Stimulated activated effector memory CD8-positive, alpha-beta T cell treated with anti-CD3 and anti-CD28 coated beads, Interleukin-12 subunit alpha, Interleukin-12 subunit beta, amount 100 ng/mL, for 72 hours (primary cell): ENCODE data around the gene MAD1L1.

ENCODE experiments used
- ATAC-seq: fragments of 150-1000 bp; cut with Tn5 transposase; 2 replicates; pipeline ENCODE4 v1.10.0; 2021
- DNase-seq, 2 donors: peaks; one replicate each; pipeline ENCODE4 v3.0.0; 2021 to 2022; ENCODE audit warnings: low spot score in 2 of 2
- H3K27ac Mint-ChIP-seq: one replicate; pipeline ENCODE4 v1.8.0; 2022; ENCODE audit warnings: mild to moderate bottlenecking, mixed read lengths
- H3K36me3 Mint-ChIP-seq: one replicate; pipeline ENCODE4 v1.8.0; 2022; ENCODE audit warnings: mild to moderate bottlenecking, mixed read lengths
- H3K4me1 Mint-ChIP-seq: one replicate; pipeline ENCODE4 v1.8.0; 2022; ENCODE audit warnings: mixed read lengths
- H3K4me3 Mint-ChIP-seq: one replicate; pipeline ENCODE4 v1.8.0; 2022; ENCODE audit warnings: mild to moderate bottlenecking, mixed read lengths
- H3K9me3 Mint-ChIP-seq: one replicate; pipeline ENCODE4 v1.8.0; 2022; ENCODE audit warnings: mixed read lengths

MAD1L1 gene

GRCh38 chr7:1850976-1851571 is 381.7 kb downstream of the MAD1L1 start:
- no peak for DNase-seq
- no peaks in the 10 kb centered on the region for H3K9me3 Mint-ChIP-seq
- H3K27ac Mint-ChIP-seq, result no peak overlapping the region
- no peak overlapping the region for H3K4me3 Mint-ChIP-seq
- H3K4me1 Mint-ChIP-seq, result peaks cover 29% of the 10 kb centered on the region
- ATAC-seq, result no peak
- H3K36me3 Mint-ChIP-seq, result peaks cover 6% of the 10 kb centered on the region

DNA sequence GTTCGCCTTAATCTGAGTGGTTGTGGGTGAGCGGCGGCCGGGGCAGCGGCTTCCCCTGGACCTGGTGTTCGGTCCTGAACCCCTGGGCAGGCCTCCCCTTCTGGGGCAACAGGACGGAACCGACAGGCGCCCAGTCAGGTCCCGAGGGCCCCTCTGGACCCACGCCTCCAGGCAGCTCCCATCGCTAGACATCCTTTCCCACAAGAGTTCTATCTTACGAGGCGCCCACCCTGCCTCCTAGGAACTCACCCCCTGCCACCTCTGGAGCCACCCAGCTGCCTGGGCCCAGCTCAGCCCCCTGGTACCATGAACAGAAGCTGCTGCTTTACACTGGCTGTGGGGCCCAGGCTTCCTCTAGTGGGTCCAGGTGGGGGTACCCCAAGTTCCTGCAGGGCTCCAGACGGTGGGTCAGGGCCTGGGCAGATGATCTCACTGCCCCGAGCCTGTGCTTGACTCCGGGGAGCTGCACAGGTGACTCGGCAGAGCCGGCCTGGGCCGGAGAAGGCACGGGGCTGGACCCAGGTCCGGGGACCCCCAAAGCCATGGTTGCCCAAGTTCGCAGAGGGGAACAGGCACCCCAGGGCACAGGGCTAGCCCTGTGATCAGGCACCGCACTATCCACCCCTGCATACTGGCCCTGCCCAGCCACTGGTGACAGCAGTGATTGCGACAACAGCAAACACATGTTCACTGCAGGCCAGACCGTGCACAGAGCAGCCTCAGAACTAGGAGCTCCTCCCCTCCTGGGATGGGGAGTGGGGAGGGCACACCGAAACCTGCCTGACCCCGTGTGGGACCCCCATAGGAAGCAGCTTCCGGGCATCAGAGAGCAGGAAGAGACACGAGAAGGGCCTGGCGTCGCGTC is 382.4 kb downstream of the MAD1L1 start:
- peaks cover 25% of the 10 kb centered on the region for H3K4me1 Mint-ChIP-seq
- DNase-seq (no peak), ATAC-seq (no peak)
- no peaks in the 10 kb centered on the region for H3K9me3 Mint-ChIP-seq
- no peak overlapping the region for H3K4me3 Mint-ChIP-seq
- no peak overlapping the region for H3K27ac Mint-ChIP-seq
- H3K36me3 Mint-ChIP-seq, result peaks cover 6% of the 10 kb centered on the region

GRCh38 chr7:1849351-1850041 is 383.2 kb downstream of the MAD1L1 start:
- ATAC-seq (no peak), DNase-seq (no peak)
- H3K4me1 Mint-ChIP-seq, result peaks cover 21% of the 10 kb centered on the region
- H3K36me3 Mint-ChIP-seq, result peaks cover 6% of the 10 kb centered on the region
- H3K4me3 Mint-ChIP-seq, result no peak overlapping the region
- no peak overlapping the region for H3K27ac Mint-ChIP-seq
- no peaks in the 10 kb centered on the region for H3K9me3 Mint-ChIP-seq

- peaks cover 6% of the 10 kb centered on the region for H3K36me3 Mint-ChIP-seq
- H3K4me3 Mint-ChIP-seq, result no peak overlapping the region
- DNase-seq (no peak), ATAC-seq (no peak)
- H3K27ac Mint-ChIP-seq, result peak overlapping the region; percentile 23
- H3K9me3 Mint-ChIP-seq, result no peaks in the 10 kb centered on the region
- peaks cover 18% of the 10 kb centered on the region for H3K4me1 Mint-ChIP-seq
These were observed 383.8 kb downstream of the MAD1L1 start for GRCh38 chr7:1848911-1849311.

DNA sequence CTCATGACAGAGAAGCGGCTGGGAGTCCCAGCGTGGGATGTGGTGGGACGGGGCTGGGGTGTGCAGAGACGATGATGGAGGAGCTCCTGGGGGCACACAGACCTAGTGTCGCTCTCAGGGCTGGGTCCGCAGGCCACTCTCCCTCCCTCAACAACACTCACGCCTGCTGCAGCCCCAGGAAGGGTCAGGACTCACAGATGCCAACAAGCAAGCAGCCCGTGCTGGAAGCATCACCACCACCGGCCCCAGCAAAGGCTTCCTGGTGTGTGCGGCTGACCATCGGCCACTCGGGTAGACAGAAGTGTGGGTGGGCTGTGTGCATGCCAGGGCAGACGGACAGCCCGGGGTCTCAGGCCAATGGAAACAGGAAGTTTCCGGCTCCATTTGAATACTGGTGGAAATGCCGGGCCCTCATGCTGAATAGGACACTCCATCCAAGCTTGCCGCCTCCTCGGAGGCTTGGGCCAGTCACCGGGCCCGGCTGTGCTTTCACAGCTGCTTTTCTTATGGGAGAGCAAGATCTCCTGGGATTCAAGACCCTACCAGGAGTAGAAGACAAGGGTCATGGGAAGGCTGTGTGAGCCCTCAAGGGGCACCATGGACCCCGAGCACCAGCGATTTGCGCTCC is 384.6 kb downstream of the MAD1L1 start:
- DNase-seq (no peak), ATAC-seq (no peak)
- Mint-ChIP-seq H3K4me3 (no peak overlapping the region), H3K4me1 (peaks cover 18% of the 10 kb centered on the region), H3K27ac (peak overlapping the region; percentile 23), H3K36me3 (peaks cover 8% of the 10 kb centered on the region), H3K9me3 (no peaks in the 10 kb centered on the region)

- Mint-ChIP-seq H3K27ac (peak overlapping the region; percentile 29), H3K4me1 (peaks cover 18% of the 10 kb centered on the region), H3K36me3 (peaks cover 10% of the 10 kb centered on the region)
These were observed 385.3 kb downstream of the MAD1L1 start for GRCh38 chr7:1847260-1848001.

GRCh38 chr7:1846331-1847065 is 386.2 kb downstream of the MAD1L1 start:
- Mint-ChIP-seq H3K4me1 (peaks cover 14% of the 10 kb centered on the region), H3K27ac (peak overlapping the region; percentile 29), H3K36me3 (peaks cover 8% of the 10 kb centered on the region), H3K9me3 (no peaks in the 10 kb centered on the region), H3K4me3 (no peak overlapping the region)
- ATAC-seq (no peak), DNase-seq (no peak)

More at GRCh38 chr7:1847260-1848001, 385.3 kb downstream of the MAD1L1 start:
- no peak for DNase-seq
- Mint-ChIP-seq H3K9me3 (no peaks in the 10 kb centered on the region), H3K4me3 (no peak overlapping the region)
- no peak for ATAC-seq

DNA sequence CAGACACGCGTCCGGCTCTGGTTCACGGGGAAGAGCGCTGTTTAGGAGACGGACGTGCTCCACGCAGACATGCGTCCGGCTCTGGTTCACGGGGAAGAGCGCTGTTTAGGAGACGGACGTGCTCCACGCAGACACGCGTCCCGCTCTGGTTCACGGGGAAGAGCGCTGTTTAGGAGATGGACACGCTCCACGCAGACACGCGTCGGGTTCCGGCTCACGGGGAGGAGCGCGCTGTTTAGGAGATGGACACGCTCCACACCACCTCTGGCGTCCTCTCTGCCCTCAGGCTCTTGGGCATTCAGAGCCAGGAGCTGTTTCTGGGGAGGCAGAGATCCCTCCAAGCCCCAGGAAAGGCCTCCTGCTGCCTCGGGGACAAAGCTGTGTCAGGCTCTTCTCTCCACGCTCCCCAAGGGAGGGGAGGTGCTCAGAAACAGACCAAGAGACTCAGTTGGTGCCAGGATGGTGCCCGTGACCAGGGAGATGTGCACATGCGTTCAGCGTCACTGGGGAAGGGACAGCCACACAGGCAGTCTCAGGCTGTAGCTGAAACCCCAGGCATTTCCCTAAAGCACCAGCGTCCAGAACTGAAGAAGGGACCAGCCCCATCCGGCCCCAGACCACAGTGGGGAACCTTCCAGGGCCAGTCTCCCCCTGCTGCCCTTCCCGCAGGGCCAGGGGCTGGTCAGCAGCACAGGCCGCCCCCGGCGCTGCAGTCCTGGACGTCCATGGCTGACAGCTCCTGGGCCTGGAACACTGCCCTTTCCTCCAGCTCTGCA is 387.0 kb downstream of the MAD1L1 start:
- Mint-ChIP-seq H3K4me3 (no peak overlapping the region), H3K9me3 (no peaks in the 10 kb centered on the region), H3K4me1 (peaks cover 10% of the 10 kb centered on the region), H3K36me3 (peaks cover 5% of the 10 kb centered on the region), H3K27ac (no peak overlapping the region)
- DNase-seq (no peak), ATAC-seq (no peak)

DNA sequence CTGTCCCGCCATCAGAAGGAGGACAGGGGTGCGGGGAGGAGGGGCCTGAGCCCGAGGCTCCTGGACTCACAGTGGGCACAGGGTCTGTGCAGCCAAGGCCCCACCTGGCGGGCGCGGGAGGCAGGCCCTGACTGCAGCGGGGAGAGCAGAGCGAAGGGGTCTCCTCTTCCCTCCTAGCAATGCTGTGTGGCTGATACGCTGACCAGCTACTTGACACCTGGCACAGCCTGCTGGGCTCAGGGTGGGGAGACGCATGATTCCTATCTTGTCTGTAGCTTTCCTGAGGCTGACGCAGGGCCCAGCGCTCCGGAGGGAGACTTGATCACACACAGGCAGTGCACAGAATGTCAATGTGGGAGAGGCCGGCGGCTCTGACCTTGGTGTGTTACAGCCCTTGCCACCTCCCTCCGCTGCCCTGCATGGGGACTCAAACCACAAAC is 387.8 kb downstream of the MAD1L1 start:
- H3K9me3 Mint-ChIP-seq, result no peaks in the 10 kb centered on the region
- DNase-seq, result no peak
- H3K36me3 Mint-ChIP-seq, result peaks cover 5% of the 10 kb centered on the region
- no peak for ATAC-seq
- no peak overlapping the region for H3K4me3 Mint-ChIP-seq
- peaks cover 10% of the 10 kb centered on the region for H3K4me1 Mint-ChIP-seq
- no peak overlapping the region for H3K27ac Mint-ChIP-seq

DNA sequence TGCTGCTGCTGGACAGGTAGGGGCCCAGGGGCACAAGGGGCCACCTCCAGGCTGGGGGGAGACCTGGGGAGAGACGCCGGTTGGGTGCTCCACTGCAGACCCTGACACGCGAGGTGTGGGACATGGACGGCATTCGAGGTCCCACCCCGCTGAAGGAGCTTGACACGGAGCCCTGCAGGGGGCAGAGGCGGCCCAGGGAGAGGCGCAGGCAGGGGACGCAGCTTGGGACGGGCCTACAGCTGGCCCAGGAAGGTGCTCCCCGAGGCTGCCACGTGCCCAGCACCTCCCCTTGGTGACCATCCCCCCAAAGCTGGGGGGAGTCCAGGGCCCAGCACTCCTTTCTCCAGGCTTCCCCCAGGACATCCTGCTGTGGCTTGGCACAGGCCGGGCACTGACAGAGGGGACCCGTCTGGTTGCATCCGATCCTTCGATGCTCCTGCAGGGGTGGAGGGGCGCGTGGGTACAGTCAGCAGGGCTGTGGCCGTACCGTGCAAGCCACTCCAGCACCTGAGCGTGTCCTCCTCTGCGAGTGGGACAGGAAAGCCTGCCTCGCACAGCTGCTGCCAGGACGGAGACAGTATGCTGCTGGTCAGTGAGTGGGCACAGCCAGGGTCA is 388.3 kb downstream of the MAD1L1 start:
- Mint-ChIP-seq H3K27ac (no peak overlapping the region), H3K4me1 (peaks cover 13% of the 10 kb centered on the region), H3K4me3 (no peak overlapping the region), H3K36me3 (peaks cover 5% of the 10 kb centered on the region), H3K9me3 (no peaks in the 10 kb centered on the region)
- ATAC-seq (no peak), DNase-seq (no peak)

GRCh38 chr7:1843921-1844335 is 388.8 kb downstream of the MAD1L1 start:
- no peak overlapping the region for H3K4me3 Mint-ChIP-seq
- ATAC-seq (no peak), DNase-seq (no peak)
- H3K36me3 Mint-ChIP-seq, result peaks cover 5% of the 10 kb centered on the region
- no peak overlapping the region for H3K27ac Mint-ChIP-seq
- H3K9me3 Mint-ChIP-seq, result no peaks in the 10 kb centered on the region
- H3K4me1 Mint-ChIP-seq, result peaks cover 13% of the 10 kb centered on the region

DNA sequence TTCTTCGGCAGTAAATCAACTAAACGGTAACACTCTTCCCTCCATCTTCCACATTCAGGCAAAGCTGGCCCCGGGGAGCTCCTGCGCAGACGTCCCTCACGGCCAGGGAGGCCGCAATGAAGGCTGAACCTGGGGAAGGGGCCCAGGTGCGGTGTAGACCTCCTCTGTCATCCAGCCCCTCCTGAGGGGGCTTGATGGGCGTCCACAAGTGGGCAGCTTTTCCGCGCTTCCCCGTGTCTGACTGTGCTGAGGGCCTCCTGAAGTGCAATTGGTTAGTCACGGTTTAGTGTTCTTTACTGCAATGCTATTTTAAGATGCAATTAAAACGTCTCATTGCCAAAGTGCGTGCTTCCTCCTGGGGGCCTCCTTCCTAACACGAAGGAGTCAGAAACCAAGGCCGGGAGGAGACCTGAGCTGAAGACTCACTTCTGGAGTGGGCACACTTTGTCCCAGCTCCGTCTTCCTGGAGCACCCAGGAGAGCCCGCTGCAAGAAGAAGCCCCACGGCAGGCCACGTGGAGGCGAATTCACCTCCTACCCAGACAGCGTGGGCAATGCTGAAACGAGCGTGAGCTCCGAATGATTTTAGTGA is 389.4 kb downstream of the MAD1L1 start:
- Mint-ChIP-seq H3K4me1 (peaks cover 13% of the 10 kb centered on the region), H3K27ac (no peak overlapping the region), H3K4me3 (no peak overlapping the region), H3K9me3 (no peaks in the 10 kb centered on the region), H3K36me3 (peaks cover 5% of the 10 kb centered on the region)
- ATAC-seq, result no peak
- DNase-seq, result no peak
